Pulmonary artery endothelial cell (primary cell): Measurements from ENCODE around the gene KCNH1. TPM values are rescaled to one million over a fixed set of nuclear protein-coding genes. Genes with fewer than 3 reads are reported as not detected.

Experiments used
- DNase-seq: peaks from one replicate; pipeline ENCODE4 v3.0.0-alpha.2; 2011; ENCODE audit warnings: low read depth, low spot score
- total RNA-seq: library from RNA; depleted of rRNA; stranded (reverse); fragments of >200 nt; gene quantifications from 2 replicates; pipeline ENCODE4 v1.2.3, GENCODE V29; 2014

The KCNH1 gene
- total RNA-seq, 1 donor from 2014 or later, result not detected

DNA sequence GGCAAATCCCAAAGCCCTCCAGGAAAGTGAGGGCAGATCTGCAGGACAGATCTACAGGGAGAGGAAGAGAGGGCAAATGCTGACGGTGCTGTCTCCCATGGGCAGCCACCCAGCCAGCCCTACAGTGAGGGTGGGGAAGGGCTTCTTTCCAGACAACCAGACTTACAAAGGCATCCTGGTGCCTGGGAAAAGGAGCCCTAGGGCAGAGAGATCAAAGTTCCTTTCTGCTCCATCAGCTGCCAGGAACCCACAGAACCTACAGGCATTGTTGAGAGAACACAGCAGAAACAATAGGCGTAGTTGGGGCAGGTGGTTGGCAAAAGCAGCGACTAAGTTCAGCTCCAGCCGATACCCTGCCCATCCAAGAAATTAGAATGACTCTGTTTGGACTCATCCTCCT, 332.4 kb downstream of the KCNH1 start:
- DNase-seq, result no peak

DNA sequence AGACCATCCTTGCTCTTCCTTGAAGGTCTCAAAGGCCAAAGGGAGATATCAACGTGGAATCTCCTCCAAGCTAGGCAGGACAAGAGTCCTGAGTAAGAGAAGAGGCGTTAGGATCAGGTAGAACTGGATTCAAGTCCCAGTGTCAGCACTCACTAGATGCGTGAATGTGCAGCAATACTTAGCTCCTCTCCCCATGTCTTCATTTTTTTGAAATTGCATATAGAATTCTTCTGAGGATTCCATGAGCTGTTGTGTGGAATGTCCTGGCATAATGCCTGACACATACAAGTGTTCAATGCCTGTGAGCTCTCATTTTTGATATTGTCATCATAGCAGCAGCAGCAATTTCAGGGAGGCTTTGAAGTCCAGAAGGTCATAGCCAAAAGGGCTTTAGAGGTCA, 333.2 kb downstream of the KCNH1 start:
- no peak for DNase-seq

DNA sequence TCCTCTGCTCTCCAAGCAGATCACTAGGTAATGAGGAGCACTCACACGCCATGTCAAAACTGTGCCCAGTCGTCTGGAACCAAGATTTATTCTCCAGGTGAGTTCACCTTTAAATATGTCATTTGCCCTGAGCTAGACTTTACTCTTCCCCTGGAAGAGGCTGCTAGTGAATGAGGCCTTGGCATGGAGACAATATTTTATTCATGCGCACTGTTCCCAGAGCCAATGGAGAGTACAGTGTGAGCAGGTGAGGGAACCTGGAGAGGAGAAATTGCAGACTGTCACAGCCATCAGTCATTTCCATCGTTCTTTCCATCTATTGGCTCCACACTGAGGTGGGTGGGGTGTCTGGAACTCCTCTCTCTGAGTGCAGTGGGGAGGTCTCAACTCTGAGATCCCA, 333.6 kb downstream of the KCNH1 start:
- DNase-seq, result no peak

DNA sequence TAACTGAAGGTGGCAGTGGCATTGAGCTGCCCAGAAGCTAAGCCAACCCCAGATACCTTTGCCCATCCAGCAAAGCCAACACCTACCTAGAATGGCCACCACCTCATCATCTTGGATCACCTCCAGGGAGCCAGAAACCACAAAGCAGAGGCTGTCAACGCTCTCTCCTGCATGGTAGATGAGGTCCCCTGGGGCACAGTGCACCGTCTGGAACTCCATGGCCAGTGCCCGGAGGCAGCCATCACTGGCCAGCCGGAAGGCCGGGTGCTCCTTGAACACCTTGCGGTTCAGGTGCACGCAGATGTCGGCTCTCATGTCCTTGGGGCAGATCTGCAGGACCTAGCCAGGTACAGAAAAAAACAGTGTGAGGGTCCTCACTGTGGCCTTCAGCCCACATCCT, 336.5 kb downstream of the KCNH1 start:
- DNase-seq, result no peak

DNA sequence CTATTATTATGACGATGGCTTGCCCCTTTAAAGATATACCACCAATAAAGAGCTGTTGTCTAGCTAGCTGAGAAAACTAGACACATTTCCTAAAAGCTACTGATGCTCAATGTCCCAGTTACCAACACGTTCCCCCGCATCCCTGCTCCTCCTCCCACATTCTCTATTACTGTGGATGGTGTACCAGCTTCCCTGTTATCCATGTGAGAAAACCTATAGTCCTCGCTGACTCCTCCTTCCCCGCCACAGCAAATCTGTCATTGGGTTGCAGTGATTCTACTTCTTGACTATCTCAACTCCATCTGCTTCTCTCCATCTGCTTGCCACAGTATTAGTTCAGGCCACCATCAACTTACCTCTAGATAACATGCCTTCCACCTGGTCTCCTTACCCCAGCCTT, 337.5 kb downstream of the KCNH1 start:
- DNase-seq, result no peak

DNA sequence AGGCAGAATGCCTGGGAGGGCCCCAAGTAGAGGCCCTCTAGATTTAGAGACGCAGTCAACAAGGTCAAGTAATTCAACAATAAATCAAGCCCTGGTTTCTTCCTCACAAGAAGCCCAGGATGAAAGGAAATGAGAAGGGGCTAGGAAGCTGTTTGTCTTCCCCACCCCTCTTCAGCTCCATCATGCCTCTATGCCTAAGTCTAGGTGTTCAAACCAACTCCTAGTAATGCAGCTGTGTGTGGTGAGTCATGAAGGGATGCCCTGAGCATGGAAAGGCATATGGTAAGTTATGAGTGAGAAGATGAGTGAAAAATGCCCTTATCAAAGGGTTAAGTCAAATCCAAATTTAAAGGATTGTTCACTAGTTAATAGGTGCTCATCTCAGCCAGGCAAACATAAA, 339.5 kb downstream of the KCNH1 start:
- DNase-seq, result no peak

DNA sequence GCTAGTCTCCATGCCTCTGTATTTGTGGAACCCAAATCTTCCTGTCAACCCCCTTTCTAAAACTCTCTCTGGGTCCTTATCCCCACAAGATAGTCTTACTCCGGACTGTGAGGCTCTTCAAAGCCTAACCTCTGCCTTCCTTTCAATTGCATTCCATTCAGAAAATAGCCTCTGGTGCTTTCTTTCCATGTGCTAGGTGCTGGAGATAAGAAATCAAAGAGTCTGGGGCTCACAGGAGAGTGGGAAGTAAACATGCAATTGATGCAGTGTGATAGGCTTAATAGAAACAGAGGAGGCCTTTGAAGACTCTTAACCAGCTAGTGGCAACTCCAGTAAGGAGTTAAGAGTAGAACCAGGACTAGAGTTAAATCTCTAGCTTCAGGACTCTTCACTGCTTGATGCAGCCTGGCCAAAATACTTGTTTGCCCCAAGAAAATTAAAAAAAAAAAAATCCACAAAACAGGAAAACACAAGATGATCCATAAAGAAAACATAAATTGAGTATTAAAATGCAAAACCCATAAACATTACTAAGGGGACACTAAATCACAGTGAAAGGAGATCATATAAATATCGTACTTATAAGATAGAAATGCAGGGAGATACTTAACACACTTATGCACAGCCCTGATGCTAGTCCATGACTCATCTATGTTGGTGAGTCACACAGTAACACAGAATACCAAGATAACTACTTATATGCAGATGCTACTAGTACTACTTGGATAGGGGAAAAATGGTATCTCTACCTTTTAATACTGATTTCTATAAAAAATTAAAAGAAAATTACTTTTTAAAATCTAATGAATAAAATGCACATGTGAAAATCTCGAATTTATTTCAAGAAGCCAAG, 341.5 kb downstream of the KCNH1 start:
- no peak for DNase-seq

DNA sequence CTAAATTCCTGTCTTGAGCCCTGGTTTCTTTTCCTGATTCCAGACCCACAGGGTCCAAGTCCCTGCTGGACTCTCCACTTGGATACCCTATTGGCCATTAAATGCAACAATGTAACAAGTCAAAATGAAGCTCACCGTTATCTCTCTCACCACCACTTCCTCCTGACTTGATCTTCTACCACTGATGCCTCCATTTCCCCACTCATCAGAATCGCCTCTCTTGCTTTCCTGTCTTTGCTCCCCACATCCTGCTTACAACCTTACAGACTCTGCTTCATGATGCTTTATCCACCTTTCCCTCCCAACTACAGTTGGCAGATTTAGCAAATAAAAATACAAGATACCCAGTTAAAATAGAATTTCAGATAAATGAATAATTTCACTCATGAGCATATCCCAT, 343.8 kb downstream of the KCNH1 start:
- DNase-seq, result no peak

DNA sequence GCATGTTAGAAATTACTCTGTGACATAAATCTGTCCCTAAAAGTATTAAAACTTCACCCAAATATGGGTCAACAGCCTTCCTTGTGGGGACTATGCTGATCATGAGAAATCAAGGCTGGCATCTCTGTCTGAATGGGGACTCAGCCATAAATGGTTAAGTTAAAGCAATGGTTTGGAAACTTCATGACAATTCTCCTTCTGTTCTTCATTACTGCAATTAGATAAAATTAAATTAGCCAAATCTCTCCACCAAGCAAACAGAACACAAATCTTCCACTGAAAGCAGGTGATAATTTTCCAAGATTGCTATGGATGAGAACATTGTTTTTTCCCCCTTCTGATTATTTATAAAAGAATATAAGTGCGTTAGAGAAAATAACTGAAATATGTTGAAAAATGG, 346.1 kb downstream of the KCNH1 start:
- DNase-seq, result no peak

DNA sequence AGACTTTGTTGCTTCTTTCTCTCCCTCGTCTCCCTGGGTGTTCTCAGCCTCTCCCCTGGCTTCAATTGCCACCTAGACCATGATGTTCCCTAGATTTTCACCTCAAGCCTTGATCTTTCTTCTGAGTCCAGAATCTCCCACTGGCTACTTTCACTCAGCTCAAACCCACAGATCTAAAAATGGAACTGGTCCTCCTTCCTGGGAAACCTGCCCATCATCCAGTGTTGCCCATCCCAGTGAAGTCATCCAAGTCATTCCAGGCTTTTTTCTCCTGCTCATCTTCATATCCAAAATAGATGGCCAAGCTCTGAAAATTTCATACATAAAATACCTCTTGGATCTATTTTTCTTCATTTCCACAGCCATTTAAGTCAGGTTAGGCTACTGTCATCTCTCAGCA, 347.4 kb downstream of the KCNH1 start:
- no peak for DNase-seq

DNA sequence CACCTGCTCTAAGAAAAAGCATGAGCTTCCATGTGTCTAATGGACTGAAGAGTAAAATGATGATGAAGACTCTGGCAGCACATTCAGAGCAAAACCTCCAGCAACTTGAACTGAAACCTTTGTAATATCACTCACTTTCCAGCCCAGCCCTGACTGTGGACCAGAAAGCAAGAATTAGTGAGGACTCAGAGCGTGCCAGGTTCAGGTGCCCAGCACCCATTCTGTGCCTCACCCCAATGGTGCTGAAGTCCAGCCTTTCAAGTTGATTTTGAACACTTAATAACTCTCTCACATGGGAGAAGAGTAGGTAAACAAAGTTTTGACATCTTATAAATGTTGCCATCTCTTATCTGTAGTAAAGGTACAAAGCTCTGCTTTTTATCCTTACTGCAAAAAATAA, 350.0 kb downstream of the KCNH1 start:
- no peak for DNase-seq

DNA sequence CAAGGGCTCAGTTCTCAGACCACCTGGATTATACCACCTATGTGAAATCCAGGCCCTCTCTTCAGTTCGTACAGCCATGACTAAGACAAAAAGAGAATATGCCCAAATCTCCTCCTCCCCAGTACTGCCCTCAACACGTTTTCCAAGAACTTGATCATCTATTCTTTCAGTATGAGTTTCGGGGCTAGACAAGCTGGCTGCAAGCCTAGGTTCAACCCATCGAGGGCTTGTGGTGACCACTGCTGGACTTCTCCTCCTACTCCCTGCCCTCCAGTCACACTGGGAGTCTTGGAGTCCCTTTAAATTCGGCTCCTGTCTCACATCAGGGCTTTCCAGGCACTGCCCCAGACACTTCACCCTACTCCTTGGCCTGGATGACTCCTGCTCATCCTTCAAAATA, 352.3 kb downstream of the KCNH1 start:
- no peak for DNase-seq

DNA sequence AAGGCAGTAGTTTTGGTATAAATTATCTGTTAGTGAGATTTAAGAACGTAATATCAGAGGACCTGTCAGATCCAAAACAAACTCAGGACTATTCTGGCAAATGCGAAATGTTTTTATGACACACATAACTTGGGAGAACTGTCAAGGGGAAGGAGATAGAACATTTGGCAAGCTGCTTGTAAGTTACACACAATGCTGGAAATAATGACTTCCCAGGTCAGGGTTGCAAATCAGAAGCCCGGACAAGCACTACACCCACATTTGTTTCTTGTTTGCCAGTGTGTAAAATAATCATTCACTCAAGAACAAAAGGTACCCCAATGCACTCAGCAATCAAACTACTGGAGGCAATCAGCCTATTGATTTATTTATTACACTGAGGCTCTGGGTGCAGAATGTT, 354.7 kb downstream of the KCNH1 start:
- DNase-seq, result no peak

DNA sequence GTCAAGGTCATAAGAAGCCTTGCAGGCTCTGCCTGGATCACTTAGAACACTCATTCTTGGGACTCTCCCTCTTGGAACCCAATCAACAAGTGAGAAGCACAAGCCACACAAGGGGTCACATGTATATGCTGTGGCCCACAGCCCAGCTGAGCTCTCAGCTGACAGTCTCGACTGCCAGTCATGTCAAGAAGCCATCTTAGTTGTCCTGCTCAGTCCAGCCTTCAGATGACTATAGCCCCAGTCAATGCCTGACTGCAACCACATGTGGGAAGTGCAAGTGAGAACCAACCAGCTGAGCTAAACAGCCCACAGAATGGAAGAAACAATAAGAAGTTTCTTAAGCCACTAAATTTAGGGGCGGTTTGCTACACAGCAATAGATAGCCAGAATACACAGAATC, 356.0 kb downstream of the KCNH1 start:
- DNase-seq, result no peak

DNA sequence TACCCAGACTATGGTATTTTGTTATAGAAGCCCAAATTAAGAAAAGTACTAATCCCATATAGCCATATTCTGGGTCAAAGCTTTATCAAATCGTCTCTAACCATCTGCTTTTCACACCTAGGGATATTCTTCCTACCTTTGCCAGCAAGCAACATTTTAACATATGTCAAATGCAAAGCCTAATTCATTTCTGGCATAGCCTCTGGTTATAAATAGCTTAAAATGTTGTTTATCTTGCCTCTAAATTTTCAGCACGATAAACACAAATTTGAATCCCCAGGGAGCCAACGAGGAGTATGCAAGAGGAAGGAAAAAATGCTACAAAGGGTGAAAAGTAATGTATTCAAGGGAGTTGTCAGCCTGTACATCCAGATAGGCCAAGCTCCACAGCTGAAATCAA, 357.2 kb downstream of the KCNH1 start:
- DNase-seq, result no peak

DNA sequence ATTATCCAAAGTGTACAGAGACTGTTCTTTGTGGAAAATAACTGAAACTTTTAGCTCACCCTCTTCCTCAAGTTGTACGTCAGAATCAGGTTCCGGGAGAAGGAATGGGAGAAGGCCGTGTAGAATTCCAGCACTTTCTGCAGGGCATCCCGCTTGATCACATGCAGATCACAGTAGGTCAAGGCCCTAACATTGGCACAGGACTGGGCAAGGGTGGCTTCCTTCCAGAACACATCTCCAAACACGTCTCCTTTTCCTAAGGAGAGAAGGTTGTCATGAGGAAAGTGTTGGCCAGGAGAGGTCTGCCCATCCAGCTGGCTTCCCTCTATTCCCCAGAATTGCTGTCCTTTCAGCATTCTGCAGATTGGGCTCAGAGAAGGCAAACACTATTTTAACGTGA, 358.7 kb downstream of the KCNH1 start:
- DNase-seq, result no peak

DNA sequence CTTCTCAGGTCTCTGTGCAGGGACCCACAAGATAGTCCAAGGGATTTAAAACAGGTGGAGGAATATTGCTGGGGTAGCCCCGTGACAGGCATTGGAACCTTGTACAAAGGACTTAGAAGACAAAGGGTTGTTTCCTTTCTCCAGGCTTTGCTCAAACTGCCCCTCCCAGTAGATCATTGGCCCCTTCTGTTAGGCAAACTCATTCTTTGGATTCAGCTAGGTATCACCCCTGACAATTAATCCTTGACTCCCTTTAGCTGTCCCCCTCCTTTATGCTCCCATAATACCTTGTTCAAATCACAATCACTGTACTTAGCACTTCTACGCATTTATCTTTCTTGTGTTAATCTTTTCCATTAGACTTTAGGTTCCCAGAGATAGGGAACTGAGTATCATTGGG, 360.5 kb downstream of the KCNH1 start:
- no peak for DNase-seq

DNA sequence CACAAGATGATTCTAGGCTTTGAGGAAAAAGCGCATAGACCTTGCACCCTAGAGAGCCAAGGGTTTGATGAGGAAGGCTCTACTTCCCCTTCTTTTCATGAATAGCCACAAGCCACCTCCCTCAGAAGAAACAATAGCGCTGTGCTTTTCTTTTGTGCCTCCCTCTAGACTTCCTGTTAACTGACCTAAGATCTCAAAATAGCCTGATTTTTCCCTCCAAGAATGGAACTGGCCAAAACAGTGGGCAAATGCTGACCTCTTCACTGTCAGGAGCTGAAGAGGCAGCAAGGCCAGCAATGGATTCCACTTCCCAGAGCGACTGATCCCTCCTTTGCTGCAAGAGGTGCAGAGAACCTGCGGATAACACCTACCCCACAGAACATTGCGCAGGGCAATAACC, 362.8 kb downstream of the KCNH1 start:
- no peak for DNase-seq

DNA sequence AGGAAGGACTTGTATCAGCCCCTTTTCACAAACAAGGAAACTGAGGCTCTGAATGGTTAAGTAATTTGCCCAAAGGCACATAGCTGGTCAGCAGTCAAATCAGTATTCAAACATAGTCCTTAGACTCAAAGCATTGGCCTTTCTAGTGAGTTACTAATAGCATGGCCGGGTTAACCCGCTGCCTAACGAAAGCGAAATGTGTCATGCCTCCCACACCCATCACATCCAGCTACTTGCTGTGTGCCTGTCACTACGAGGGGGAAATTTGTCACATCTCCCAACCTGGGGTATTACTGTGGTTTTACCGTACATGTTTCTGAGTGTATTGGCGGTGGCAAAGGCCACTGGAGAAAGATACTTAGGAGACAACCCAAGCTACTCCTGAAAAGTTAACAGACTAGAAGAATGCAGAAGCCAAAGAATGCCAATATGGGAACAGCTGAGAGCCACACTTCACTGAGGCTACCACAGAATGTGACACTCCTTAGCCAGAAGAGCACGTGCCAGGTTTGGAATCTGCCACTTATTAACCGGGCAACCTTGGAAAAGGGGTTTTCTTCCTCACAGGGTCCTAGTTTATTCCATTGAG, 363.5 kb downstream of the KCNH1 start:
- no peak for DNase-seq

DNA sequence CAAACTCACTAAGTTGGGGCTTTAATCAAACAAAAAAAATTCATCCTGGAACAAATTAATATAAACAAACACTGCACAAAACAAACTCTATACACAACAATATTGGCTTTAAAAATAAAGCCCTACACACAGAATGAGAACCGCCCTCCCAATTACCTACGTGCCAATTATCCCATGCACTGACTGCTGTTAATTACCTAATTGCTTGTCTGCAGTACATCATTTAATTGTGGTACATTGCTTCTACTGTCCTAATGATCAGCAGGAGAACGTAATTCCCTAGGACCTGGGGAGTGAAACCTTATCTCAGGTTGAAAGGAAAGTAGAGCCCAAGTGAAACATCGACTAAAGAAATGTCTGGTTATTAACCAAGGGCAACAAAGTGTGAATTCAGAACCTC, 364.5 kb downstream of the KCNH1 start:
- no peak for DNase-seq

DNA sequence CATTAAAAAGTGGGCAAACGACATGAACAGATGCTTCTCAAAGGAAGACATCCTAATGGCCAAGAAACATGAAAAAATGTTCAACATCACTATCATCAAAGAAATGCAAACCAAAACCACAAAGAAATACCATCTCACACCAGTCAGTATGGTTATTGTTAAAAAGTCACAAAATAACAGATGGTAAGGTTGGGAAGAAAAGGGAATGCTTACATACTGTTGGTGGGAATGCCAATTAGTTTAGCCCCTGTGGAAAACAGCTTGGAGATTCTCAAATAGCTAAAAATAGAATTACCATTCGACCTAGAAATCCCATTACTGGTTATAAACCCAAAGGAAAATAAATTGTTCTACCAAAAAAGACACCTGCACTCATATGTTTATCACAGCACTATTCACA, 369.4 kb downstream of the KCNH1 start:
- DNase-seq, result no peak

DNA sequence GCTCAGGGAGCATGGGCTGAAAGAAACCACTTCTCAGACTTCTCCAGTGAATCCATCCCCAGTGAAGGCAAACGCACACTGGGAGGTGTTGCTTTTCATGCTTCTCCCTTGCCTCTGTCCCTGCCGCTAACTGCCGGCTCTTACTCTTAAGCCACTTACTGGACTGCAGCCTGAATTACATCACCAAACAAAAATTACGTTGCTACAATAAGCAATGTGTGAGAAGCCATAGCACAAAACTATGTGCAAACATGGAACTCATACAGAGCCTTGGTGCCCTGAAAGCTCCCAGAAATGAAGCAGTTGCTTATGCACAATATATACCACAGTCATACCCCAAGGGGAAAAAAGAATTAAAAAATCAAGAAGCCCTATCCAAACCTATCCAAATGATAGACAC, 375.2 kb downstream of the KCNH1 start:
- DNase-seq, result no peak

DNA sequence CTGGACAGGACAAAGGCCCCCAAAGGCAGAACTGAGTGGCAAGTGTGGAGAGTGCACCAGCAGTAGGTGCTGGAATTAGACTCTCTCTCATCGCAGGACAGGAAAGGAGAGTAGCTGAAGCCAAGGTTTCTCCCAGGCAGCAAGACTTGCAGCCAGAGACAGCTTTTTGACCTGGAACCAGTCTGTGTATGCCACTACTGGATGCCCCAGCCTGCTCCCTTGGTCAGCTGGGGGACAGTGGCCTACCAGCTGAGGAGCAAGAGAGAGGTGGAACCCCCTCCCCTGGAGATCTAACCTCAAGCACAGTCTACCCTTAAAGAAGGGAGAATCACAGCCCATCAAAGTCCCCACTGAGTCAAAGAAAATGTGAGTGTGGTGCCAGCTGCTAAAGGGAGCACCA, 375.7 kb downstream of the KCNH1 start:
- DNase-seq, result no peak
